ENCODE results near the gene ARAP1. TPM values are rescaled to one million over a fixed set of nuclear protein-coding genes. Genes with fewer than 3 reads are reported as not detected.

The ARAP1 gene
- total RNA-seq, 1 experiment from 2014 or later: 73.6 TPM

- ChIA-PET CTCF (no interaction called here), POLR2A (no interaction called here)
- no peak for TF ChIP-seq SIN3A (IDR thresholded peaks at IDR 0.05; ENCODE audit: borderline replicate concordance, insufficient read depth, low read depth, low read length)
- TF ChIP-seq TCF7L2 (IDR thresholded peaks at IDR 0.05; ENCODE audit: low read depth, low read length): no peak
- no peak for TF ChIP-seq REST (IDR thresholded peaks at IDR 0.05; ENCODE audit: insufficient read depth in 1 of 2, low read depth in 2 of 2, low read length in 1 of 2)
- no peak for TF ChIP-seq CTCF (IDR thresholded peaks at IDR 0.05)
- no peak for TF ChIP-seq POLR2AphosphoS5 (IDR thresholded peaks at IDR 0.05; ENCODE audit: low read depth, low read length)
- Histone ChIP-seq H3K9me3 (ENCODE audit: control insufficient read depth, insufficient read depth, low read depth, low read length) (no peaks in the 10 kb centered on the region), H3K4me1 (ENCODE audit: control insufficient read depth, insufficient read depth, low read length) (peaks cover 17% of the 10 kb centered on the region), H3K27ac (ENCODE audit: low read length) (no peak overlapping the region), H3K4me3 (ENCODE audit: low read depth in 2 of 2, low read length in 2 of 2) (no peak overlapping the region), H3K27me3 (ENCODE audit: control insufficient read depth, insufficient read depth, low read length) (no peaks in the 10 kb centered on the region), H3K36me3 (ENCODE audit: control insufficient read depth, insufficient read depth, low read length) (peaks cover 6% of the 10 kb centered on the region; the same call in 1 of the 2 replicates)
- in situ Hi-C loops (cut with HindIII; ENCODE audit: low pct_unique_long_range_greater_than_20kb, low sequenced_read_pairs) (no loop called here), intact Hi-C loops (cut with micrococcal nuclease; ENCODE audit: unreplicated experiment) (no loop called here)
- ATAC-seq: no peak
- DNase-seq (ENCODE audit: low read depth, low spot score): no peak
- no TSS peak for BruUV-seq (replicated peaks)
Observed at GRCh38 chr11:72754544-72755155, 2.4 kb upstream of the ARAP1 start.

GRCh38 chr11:72754149-72754543 is 1.9 kb upstream of the ARAP1 start:
- in situ Hi-C loops (cut with HindIII; ENCODE audit: low pct_unique_long_range_greater_than_20kb, low sequenced_read_pairs): no loop called here
- ATAC-seq: no peak
- BruUV-seq (replicated peaks): no TSS peak
- TF ChIP-seq REST (IDR thresholded peaks at IDR 0.05; ENCODE audit: insufficient read depth in 1 of 2, low read depth in 2 of 2, low read length in 1 of 2): no peak
- no peak for TF ChIP-seq CTCF (IDR thresholded peaks at IDR 0.05)
- TF ChIP-seq TCF7L2 (IDR thresholded peaks at IDR 0.05; ENCODE audit: low read depth, low read length): no peak
- TF ChIP-seq SIN3A (IDR thresholded peaks at IDR 0.05; ENCODE audit: borderline replicate concordance, insufficient read depth, low read depth, low read length): no peak
- no peak for TF ChIP-seq POLR2AphosphoS5 (IDR thresholded peaks at IDR 0.05; ENCODE audit: low read depth, low read length)
- ChIA-PET POLR2A (no interaction called here), CTCF (no interaction called here)
- intact Hi-C loops (cut with micrococcal nuclease; ENCODE audit: unreplicated experiment): no loop called here
- H3K4me1 ChIP-seq (ENCODE audit: control insufficient read depth, insufficient read depth, low read length): peaks cover 17% of the 10 kb centered on the region
- no peaks in the 10 kb centered on the region for H3K27me3 ChIP-seq (ENCODE audit: control insufficient read depth, insufficient read depth, low read length)
- no peak overlapping the region for H3K27ac ChIP-seq (ENCODE audit: low read length)
- no peak for DNase-seq (ENCODE audit: low read depth, low spot score)
- peaks cover 6% of the 10 kb centered on the region; the same call in 1 of the 2 replicates for H3K36me3 ChIP-seq (ENCODE audit: control insufficient read depth, insufficient read depth, low read length)
- H3K4me3 ChIP-seq (ENCODE audit: low read depth in 2 of 2, low read length in 2 of 2): no peak overlapping the region
- no peaks in the 10 kb centered on the region for H3K9me3 ChIP-seq (ENCODE audit: control insufficient read depth, insufficient read depth, low read depth, low read length)

Data from Panc1 (cell line).